SW480 (cell line): ENCODE measurements around the gene KAT6B.
"Not testable (repeated sequence)": the region's sequence is repeated elsewhere in the genome, so short reads cannot be mapped to it uniquely, and the experiment has no call there.

ENCODE experiments used
- DNase-seq: peaks from one replicate; pipeline ENCODE4 v3.0.0-alpha.2; 2016; ENCODE audit warnings: low spot score

Gene KAT6B

DNA sequence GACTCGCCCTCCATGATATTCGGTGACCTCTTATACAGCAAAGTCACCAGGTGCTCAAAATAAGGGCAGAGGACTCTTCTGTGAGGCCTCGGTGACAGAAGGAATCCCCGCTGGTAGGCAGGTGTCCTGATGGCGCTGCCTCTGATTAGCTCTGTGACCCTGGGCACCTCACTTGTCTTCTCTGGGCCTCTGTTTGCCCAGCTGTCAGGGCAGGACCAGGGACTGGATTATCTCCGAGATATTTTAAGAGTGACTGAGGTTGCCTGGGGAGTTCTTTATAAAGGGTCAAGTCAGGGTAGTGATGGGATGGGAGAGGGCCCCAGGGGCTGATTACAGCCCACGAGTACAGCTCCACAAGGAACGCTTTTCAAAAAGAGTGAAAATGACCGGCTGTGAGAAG, 214.2 kb downstream of the KAT6B start:
- no peak for DNase-seq

DNA sequence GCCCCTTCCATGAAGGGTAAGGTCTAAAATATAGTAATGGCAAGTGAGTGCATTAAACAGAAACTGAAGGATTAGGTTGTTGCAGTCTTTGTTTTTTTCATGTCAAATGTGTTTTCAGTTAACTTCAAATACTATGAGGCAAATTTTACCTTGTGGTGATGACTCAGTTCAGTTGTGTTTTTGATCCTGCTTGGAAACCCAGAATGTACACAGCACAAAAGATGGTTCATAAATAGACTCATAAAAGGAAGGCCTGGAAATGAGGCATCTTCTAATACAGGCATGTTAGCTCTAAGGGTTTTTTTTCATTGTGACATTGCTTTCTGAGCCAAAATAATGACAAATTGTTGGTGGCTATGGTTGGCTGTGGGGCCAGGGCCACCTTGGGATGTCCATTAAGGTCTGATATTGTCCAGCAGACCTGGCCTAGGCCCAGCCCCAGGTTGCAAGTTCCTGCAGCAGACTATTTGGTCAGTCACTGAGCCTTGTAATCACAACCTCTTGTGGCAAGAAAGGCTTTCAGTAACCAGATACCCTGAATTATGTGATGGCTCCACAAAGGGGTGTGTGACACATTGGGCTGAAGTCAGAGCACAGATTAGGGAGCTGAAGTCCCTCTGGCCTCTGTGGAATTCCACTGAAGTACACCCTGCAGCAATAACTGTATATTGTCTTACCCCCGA, 216.0 kb downstream of the KAT6B start:
- DNase-seq, result peak; percentile 16

DNA sequence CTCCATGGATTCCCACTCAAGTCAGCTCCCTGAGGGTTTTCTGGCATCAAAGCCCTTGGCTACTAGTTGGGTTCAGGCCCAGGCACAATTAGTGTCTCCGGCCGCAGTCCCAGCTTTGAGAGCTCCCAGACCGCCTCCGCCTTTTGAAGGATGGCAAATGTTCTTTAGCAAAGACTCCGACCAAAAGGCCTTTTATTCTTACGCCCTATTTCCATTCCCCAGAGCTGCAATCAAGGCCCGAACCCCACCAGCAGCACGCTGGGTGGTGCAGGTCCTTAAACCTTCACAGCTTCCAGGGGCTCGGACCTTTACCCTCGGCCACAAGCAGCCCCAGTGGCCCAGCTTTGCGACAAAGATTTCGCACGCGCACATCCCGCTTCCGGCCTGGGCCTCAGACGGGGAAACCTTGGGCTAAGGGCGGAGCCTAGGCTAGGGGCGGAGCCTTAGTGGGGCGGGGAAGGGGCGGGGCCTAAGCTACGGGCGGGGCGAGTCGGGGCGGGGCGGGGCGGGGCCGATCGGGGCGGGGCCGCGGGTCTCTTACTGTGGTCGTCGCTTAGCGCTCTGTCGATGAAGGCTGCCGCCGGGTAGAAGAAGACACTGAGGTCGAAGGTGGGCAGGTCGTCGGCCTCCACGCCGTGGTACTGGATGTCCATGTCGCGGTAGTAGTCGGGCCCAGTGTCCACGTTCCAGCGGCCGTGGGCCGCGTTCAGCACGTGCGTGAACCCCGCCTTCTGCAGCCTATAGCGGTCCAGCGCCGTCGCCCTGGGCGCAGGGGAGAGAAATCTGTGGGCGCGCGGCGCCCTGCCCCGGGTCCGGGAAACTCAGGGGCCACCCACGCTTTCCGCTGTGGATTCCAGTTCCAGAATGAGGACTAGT, 217.1 kb downstream of the KAT6B start:
- DNase-seq, result no peak

- no peak for DNase-seq
These were observed 222.3 kb downstream of the KAT6B start for GRCh38 chr10:75048669-75049098.

DNA sequence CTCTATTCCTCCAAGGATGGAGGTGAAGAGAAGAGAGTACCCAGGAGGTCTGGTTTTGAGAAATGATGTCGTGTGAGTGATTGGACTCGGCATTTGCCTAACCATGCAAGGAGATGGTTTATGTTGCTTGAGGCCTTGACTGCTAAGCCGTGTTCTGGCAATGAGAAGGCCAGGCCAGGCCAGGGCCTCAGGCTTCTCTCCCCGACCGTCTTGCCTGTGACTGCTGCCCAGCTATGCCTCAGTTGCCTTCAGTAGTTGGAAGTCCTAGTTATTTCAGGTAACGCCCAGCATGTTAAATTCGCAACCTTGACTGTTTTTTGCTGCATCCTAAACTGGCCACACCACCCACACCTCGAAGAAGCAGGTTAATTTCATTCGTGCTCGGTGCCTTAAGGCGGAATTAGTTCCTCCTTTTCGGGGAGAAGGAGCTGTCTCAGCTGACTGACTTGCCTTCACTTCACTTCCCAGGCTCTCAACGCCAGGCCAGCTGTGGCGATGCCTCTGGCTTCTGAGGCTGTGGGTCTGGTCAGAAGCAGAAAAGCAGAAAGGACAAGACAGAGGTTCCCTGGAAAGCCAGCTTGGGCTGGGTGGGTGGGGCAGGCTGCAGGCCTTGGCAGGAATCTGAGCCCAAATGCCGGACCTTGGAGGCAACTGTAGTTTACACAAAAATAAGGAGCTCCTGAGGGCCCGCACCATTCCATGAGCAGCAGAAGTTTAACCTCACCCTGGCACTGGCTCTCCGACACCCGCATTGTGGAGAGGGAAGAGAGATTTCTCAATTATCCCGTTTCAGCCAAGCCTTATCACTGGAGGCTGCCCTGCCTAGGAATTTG, 223.1 kb downstream of the KAT6B start:
- no peak for DNase-seq

DNA sequence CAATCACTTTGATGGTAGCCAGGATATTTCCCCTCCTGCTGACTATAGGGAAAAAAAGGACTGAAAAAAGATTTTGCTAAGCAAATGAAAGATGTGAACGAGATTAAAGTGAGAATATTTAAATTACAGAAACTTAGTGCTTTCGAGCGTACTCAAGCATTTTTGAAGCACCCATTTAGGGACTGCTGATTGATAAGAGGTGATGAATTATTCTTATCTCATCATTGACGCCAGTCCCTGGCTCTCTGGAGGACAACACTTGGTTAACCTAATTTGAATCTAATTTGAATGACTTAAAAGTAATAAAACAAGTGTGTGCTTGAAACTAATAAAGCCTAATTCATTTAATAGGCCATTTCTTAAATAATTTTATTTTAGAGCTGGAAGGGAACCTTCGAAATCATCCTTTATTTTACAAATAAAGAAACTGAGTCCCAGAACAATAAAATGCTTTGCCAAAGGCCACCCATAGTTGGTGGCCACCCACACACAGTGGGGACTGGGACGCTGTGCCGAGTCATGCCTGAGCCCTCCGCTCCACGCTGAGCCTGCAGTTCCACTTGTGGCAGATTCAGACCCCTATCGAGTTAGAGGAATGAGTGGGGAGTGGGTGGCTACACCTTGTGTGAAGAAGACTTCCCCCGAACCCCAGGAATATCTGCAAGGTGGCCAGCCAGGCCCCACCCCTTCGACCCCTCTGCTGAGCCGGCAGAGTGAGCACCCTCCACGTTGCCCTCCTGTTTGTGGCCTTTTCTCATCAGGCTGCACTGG, 223.9 kb downstream of the KAT6B start:
- DNase-seq, result no peak

- no peak for DNase-seq
These were observed 224.9 kb downstream of the KAT6B start for GRCh38 chr10:75051308-75051707.

GRCh38 chr10:75055896-75056406, 229.6 kb downstream of the KAT6B start:
- DNase-seq, result not testable (repeated sequence)

GRCh38 chr10:75057680-75058079, 231.3 kb downstream of the KAT6B start:
- DNase-seq, result no peak

- no peak for DNase-seq
These were observed 231.8 kb downstream of the KAT6B start for GRCh38 chr10:75058161-75058560.

DNA sequence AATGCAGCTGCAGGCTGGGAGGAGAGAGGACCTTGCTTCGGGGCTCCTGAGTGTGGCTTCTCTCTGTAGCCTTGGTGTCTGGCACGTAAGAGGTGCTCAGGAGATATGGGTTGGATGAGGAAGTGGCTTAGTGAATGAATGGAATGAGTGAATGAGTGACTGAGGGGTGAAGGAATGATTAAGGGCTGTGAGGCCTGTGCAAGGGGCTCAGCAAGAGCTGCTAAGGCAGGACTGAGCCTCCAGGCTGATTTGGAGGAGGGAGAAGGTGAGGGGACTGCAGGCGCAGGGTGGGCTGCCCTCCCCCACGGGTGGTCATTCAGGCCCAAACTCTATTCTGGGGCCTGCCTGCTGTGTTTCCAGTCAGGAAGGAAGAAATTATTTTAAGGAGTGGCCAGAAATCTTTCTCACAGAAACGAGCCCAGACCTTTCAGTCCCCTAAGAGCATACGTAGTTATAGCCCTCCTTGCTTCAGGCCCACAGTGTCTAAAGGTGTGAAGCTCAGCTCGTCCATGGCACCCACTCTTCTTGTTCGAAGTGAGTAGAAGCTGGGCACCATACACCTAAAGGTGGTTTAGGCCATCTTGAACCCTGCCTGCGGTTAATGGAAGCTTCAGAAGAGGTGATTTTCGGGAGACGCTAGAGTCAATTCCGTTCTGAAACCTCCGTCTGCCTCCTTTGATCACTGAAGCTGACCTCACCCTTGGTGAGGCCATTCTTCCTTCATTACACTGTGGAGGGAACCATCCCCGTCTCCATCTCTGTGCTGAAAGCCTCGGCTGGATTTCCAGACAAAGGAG, 235.5 kb downstream of the KAT6B start:
- DNase-seq, result no peak

- no peak for DNase-seq
These were observed 236.3 kb downstream of the KAT6B start for GRCh38 chr10:75062506-75063299.

DNA sequence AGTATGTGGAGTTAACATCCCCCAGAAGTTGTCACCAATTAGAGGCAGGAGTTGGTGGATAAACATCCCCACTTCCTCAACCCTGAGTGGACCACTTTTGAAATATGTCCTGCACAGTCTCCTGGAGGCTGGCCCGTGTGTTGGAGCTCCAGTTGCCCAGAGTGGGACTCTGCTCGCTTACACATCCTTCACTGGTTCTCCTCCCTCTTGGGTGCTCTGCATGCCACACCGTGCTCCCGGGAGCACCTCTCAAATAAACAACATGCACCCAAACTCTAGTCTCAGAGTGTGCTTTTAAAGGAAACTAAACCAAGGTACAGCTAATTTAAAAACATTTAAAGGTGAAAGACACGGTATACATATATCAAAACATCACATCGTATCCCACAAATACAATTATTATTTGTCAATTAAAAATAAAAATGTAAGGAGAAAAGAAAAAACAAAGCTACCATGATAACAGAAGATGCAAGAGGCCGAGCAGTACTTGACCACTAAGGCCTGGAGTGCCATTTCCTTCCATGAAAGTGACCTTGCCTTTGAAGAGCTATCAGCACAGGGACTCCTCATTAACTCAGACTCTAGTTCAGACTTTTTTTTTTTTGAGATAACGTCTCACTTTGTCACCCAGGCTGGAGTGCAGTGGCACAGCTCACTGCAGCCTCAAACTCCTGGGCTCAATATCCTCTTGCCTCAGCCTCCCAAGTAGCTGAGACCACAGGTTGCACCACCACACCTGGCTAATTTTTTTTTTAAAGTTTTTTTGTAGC, 237.2 kb downstream of the KAT6B start:
- no peak for DNase-seq

GRCh38 chr10:75065076-75065475, 238.7 kb downstream of the KAT6B start:
- no peak for DNase-seq

GRCh38 chr10:75066271-75066670, 239.9 kb downstream of the KAT6B start:
- no peak for DNase-seq

- DNase-seq, result no peak
These were observed 240.9 kb downstream of the KAT6B start for GRCh38 chr10:75067272-75067671.

GRCh38 chr10:75068523-75068922, 242.1 kb downstream of the KAT6B start:
- no peak for DNase-seq

DNA sequence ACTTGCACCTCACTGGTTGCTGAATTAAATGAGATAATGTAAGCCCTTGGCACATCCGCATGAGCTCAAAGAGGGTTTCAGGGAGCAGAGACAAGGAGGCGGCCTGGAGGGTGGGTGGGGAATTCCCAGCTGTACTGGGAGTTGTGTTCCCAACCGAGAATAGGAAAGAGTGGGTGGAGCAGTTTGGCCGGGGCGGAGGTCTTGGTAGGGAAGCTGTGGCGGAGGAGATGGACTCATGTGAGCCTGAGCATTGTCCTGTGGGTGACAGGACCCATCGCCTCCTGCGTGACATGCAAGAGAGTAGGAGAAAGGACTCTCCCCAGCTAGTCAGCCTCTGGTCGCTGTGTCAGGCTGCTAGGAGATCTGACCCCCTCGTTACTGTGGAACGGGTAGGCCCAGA, 244.1 kb downstream of the KAT6B start:
- DNase-seq, result no peak

DNA sequence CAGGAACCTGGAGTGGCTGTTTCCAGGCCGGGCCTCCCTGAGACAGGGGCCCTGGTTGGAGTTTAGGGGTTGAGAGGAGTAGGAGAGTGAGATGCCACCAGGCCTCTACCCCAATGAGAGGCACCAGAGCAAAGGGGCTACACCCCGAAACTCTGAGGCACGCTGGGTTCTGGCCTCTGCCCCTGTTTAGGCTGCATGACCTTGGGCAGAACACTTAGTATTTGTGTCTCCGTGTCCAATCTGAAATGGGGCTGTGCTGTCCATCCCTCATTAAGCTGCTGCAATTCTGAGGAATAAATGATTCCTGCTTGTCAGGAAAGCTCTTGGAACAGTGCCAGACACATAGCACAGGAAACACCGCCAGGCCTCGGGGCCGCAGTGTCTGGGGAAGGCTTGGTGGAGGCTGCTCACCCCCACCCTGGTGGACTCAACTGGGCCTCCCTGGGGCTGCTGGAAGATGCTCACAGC, 244.6 kb downstream of the KAT6B start:
- no peak for DNase-seq
